HL-60 (cell line): ENCODE data around the gene AIFM1.
A peak's percentile ranks its signal among the peaks of the same experiment; 100 is the strongest.

Source experiments
- DNase-seq, 2 experiments: peaks; one replicate each; pipeline ENCODE4 v3.0.0-alpha.2; 2010 to 2020; ENCODE audit warnings: low read depth in 1 of 2, low spot score in 1 of 2
- H3K27ac ChIP-seq: fragments of 250-450 bp; sonication (Bioruptor Pico); replicated peaks from 2 replicates; pipeline ENCODE4 v1.5.1; 2020; ENCODE audit warnings: mild to moderate bottlenecking, moderate library complexity
- H3K27me3 ChIP-seq: fragments of 250-450 bp; sonication (Bioruptor Pico); 2 replicates; pipeline ENCODE4 v1.5.1; 2021; ENCODE audit warnings: mild to moderate bottlenecking, moderate library complexity; ENCODE audit not compliant: insufficient read depth, poor library complexity, severe bottlenecking
- H3K4me3 ChIP-seq: replicated peaks from 2 replicates; pipeline ENCODE4 v1.5.1; 2011; ENCODE audit warnings: mild to moderate bottlenecking, control low read depth, low read length; ENCODE audit not compliant: insufficient read depth
- CTCF ChIP-seq: IDR thresholded peaks from one replicate; pipeline ENCODE4 v1.5.1; 2011; ENCODE audit warnings: low read length, control low read depth, inconsistent platforms; ENCODE audit not compliant: insufficient read depth
- GABPA ChIP-seq: IDR thresholded peaks from 2 replicates; pipeline ENCODE4 v1.6.1; 2012; ENCODE audit warnings: low read depth
- POLR2AphosphoS5 ChIP-seq: IDR thresholded peaks from 2 replicates; pipeline ENCODE4 v1.6.1; 2012; ENCODE audit warnings: low read depth
- REST ChIP-seq: IDR thresholded peaks from 2 replicates; pipeline ENCODE4 v1.6.1; 2012; ENCODE audit warnings: low read depth; ENCODE audit not compliant: insufficient replicate concordance
- SPI1 ChIP-seq: IDR thresholded peaks from 2 replicates; pipeline ENCODE4 v1.6.1; 2012; ENCODE audit warnings: low read depth, mild to moderate bottlenecking, borderline replicate concordance

The AIFM1 gene

GRCh38 chrX:130108647-130109428 lies 56.8 kb downstream of the AIFM1 start:
- Histone ChIP-seq H3K27ac (peak overlapping the region; percentile 94), H3K27me3 (no peaks in the 10 kb centered on the region), H3K4me3 (peak overlapping the region; percentile 62)
- peak in 1 of 2 experiments; percentile 65 for DNase-seq
- TF ChIP-seq SPI1 (peak; percentile 44; the same call in 1 of the 2 replicates), GABPA (no peak), POLR2AphosphoS5 (no peak), CTCF (no peak), REST (no peak)

- Histone ChIP-seq H3K27ac (no peak overlapping the region), H3K4me3 (no peak overlapping the region), H3K27me3 (no peaks in the 10 kb centered on the region)
- TF ChIP-seq CTCF, result no peak
- no peak for DNase-seq
Measured at GRCh38 chrX:130106071-130106470, 59.6 kb downstream of the AIFM1 start.

GRCh38 chrX:130105244-130105643 lies 60.4 kb downstream of the AIFM1 start:
- TF ChIP-seq CTCF (no peak), POLR2AphosphoS5 (no peak), REST (no peak), GABPA (no peak), SPI1 (no peak)
- no peak for DNase-seq
- H3K4me3 ChIP-seq, result no peak overlapping the region
- no peak overlapping the region for H3K27ac ChIP-seq
- no peaks in the 10 kb centered on the region for H3K27me3 ChIP-seq

- DNase-seq, result no peak
- no peak for TF ChIP-seq CTCF
- TF ChIP-seq REST, result no peak
- TF ChIP-seq GABPA, result no peak
- no peak overlapping the region for H3K4me3 ChIP-seq
- no peak overlapping the region for H3K27ac ChIP-seq
- H3K27me3 ChIP-seq, result no peaks in the 10 kb centered on the region
Measured at GRCh38 chrX:130103605-130104004, 62.0 kb downstream of the AIFM1 start.
